GM12878 (cell line): ENCODE measurements around the gene AVEN. TPM values are rescaled to one million over a fixed set of nuclear protein-coding genes. Genes with fewer than 3 reads are reported as not detected.

Source experiments
- ATAC-seq: fragments of 200-7000 bp; cut with Tn5 transposase; 3 replicates; pipeline ENCODE4 v1.9.1; 2020; ENCODE audit warnings: mild to moderate bottlenecking, moderate library complexity
- BruUV-seq: library from RNA; stranded (reverse); fragments of 400-500 nt; replicated peaks from 2 replicates; lab custom pipeline; 2021; lab: Mats Ljungman, UMichigan
- CTCF ChIA-PET: fragments of 300-600 bp; sonication (Branson Sonifier 250); formaldehyde crosslinking; extraction: SDS; loops from one replicate; lab custom pipeline; 2021; ENCODE audit warnings: inconsistent platforms; lab: Yijun Ruan, JAX
- POLR2A ChIA-PET: fragments of 350-600 bp; formaldehyde crosslinking; extraction: SDS; loops from one replicate; lab custom pipeline; 2021; ENCODE audit warnings: inconsistent platforms; lab: Charles Lee
- RAD21 ChIA-PET: fragments of 300-600 bp; sonication (Branson Sonifier 250); formaldehyde crosslinking; loops from one replicate; lab custom pipeline; 2023; ENCODE audit warnings: antibody characterized with exemption; ENCODE audit not compliant: unreplicated experiment; lab: Charles Lee
- SMC1A ChIA-PET: fragments of 300-600 bp; sonication (Branson Sonifier 250); formaldehyde crosslinking; loops from one replicate; lab custom pipeline; 2023; ENCODE audit not compliant: unreplicated experiment, uncharacterized antibody; lab: Charles Lee
- DNase-seq: peaks from one replicate; pipeline ENCODE4 v3.0.0-alpha.2; 2011; ENCODE audit warnings: low read depth, low spot score
- FAIRE-seq: peaks from 3 replicates; lab custom pipeline; 2011; peaks lifted over from hg19 to GRCh38; lab: Jason Lieb, UNC
- H2AFZ ChIP-seq: 2 replicates; pipeline ENCODE4 v1.6.0; 2011; ENCODE audit warnings: low read depth, low read length, control low read depth; ENCODE audit not compliant: control insufficient read depth
- H3K27ac ChIP-seq: 2 replicates; pipeline ENCODE4 v1.5.1; 2011; ENCODE audit warnings: control low read depth; ENCODE audit not compliant: control insufficient read depth, insufficient read depth
- H3K27me3 ChIP-seq, 2 experiments: replicated peaks in 1 of 2; 2 replicates each; pipeline versions ENCODE4 v1.6.0 to v1.6.1; 2011; ENCODE audit warnings: low read length in 1 of 2; ENCODE audit not compliant: control insufficient read depth in 2 of 2, insufficient read depth in 2 of 2
- H3K36me3 ChIP-seq, 2 experiments: 2 replicates each; pipeline ENCODE4 v1.5.1; 2011; ENCODE audit warnings: low read length in 1 of 2; ENCODE audit not compliant: control insufficient read depth in 2 of 2, insufficient read depth in 2 of 2
- H3K4me1 ChIP-seq: 2 replicates; pipeline ENCODE4 v1.6.1; 2011; ENCODE audit warnings: mild to moderate bottlenecking, low read length, moderate library complexity, mixed read lengths; ENCODE audit not compliant: control insufficient read depth, insufficient read depth
- H3K4me2 ChIP-seq: 2 replicates; pipeline ENCODE4 v1.6.0; 2011; ENCODE audit warnings: control low read depth; ENCODE audit not compliant: control insufficient read depth, insufficient read depth
- H3K4me3 ChIP-seq: fragments of 200-600 bp; sonication (generic); 2 replicates; pipeline ENCODE4 v1.5.1; 2016
- H3K79me2 ChIP-seq: 2 replicates; pipeline ENCODE4 v1.6.0; 2011; ENCODE audit warnings: low read length; ENCODE audit not compliant: control insufficient read depth, insufficient read depth
- H3K9ac ChIP-seq: 2 replicates; pipeline ENCODE4 v1.8.0; 2011; ENCODE audit warnings: low read length, control low read depth, mixed read lengths; ENCODE audit not compliant: control insufficient read depth, insufficient read depth
- H3K9me3 ChIP-seq: replicated peaks from 3 replicates; pipeline ENCODE4 v1.5.1; 2011; ENCODE audit warnings: mild to moderate bottlenecking, low read length; ENCODE audit not compliant: control insufficient read depth, insufficient read depth
- H4K20me1 ChIP-seq: 2 replicates; pipeline ENCODE4 v1.6.0; 2011; ENCODE audit not compliant: control insufficient read depth, insufficient read depth
- BRCA1 ChIP-seq: IDR thresholded peaks from 2 replicates; pipeline ENCODE4 v1.6.1; 2011; ENCODE audit warnings: low read depth, low read length, improper control_type of control experiment
- CEBPB ChIP-seq, 2 experiments: fragments of 150-350 bp in 1 of 2; IDR thresholded peaks; 2 replicates each; pipeline ENCODE4 v1.6.1; 2012 to 2014; ENCODE audit warnings: low read depth in 2 of 2, low read length in 2 of 2, borderline replicate concordance in 1 of 2, inconsistent platforms in 1 of 2
- CEBPZ ChIP-seq: fragments of 150-350 bp; IDR thresholded peaks from 2 replicates; pipeline ENCODE4 v1.6.1; 2016; ENCODE audit warnings: low read depth, low read length
- EGR1 ChIP-seq, 2 experiments: IDR thresholded peaks; 1 replicate in 1 of 2; 2 replicates in 1 of 2; pipeline ENCODE4 v1.6.1; 2011 to 2012; ENCODE audit warnings: low read depth in 2 of 2, low read length in 2 of 2, borderline replicate concordance in 1 of 2, mild to moderate bottlenecking in 1 of 2, moderate library complexity in 1 of 2
- GABPA ChIP-seq: IDR thresholded peaks from 2 replicates; pipeline ENCODE4 v1.6.1; 2014; ENCODE audit warnings: antibody characterized with exemption, low read depth, mild to moderate bottlenecking, inconsistent platforms
- IRF3 ChIP-seq: fragments of 450-650 bp; IDR thresholded peaks from 2 replicates; pipeline ENCODE4 v1.6.1; 2014; ENCODE audit warnings: mild to moderate bottlenecking
- MTA2 ChIP-seq: fragments of 450-650 bp; IDR thresholded peaks from 2 replicates; pipeline ENCODE4 v1.6.1; 2016; ENCODE audit warnings: low read depth, mild to moderate bottlenecking, moderate library complexity
- POLR2A ChIP-seq: IDR thresholded peaks from 2 replicates; pipeline ENCODE4 v1.6.1; 2011; ENCODE audit warnings: low read depth, mild to moderate bottlenecking, low read length
- RELB ChIP-seq: fragments of 450-650 bp; IDR thresholded peaks from 2 replicates; pipeline ENCODE4 v1.6.1; 2017; ENCODE audit warnings: low read depth, mild to moderate bottlenecking, moderate library complexity
- SIN3A ChIP-seq: IDR thresholded peaks from 2 replicates; pipeline ENCODE4 v1.6.1; 2012; ENCODE audit warnings: low read depth, low read length, improper control_type of control experiment
- SREBF2 ChIP-seq: IDR thresholded peaks from 2 replicates; pipeline ENCODE4 v1.6.1; 2012; ENCODE audit warnings: mild to moderate bottlenecking, low read length
- TCF7 ChIP-seq: IDR thresholded peaks from 2 replicates; pipeline ENCODE4 v1.6.1; 2014; ENCODE audit warnings: antibody characterized with exemption, borderline replicate concordance
- ZNF687 ChIP-seq: fragments of 450-650 bp; IDR thresholded peaks from 2 replicates; pipeline ENCODE4 v1.6.1; 2017; ENCODE audit warnings: mild to moderate bottlenecking, moderate library complexity
- WGBS: methylation state at CpG from one replicate; pipeline ENCODE4 v1.1.6; 2016; ENCODE audit warnings: low lambda C conversion rate; ENCODE audit not compliant: insufficient replicate concordance, insufficient coverage; ENCODE audit errors: missing lambda C conversion rate; 5-methylcytosine and 5-hydroxymethylcytosine counted together
- in situ Hi-C: fragments of 300-500 bp; cut with MboI; formaldehyde crosslinking; loops from 9 replicates; pipeline ENCODE4 v1.14.3; 2018; ENCODE audit warnings: mixed read lengths
- intact Hi-C: fragments of 100-400 bp; cut with micrococcal nuclease; formaldehyde crosslinking; loops from one replicate; pipeline ENCODE4 v1.14.2; 2022; ENCODE audit not compliant: unreplicated experiment
- polyA plus RNA-seq, 11 experiments: library from polyadenylated mRNA; depleted of rRNA in 4 of 11; unstranded in 6 of 11; stranded (reverse) in 5 of 11; fragments of >200 nt; fragmentation: Nextera tagmentation in 4 of 11; fragmentation: Illumina TruSeq in 1 of 11; extraction: Ambion mirVana in 4 of 11; extraction: Trizol in 1 of 11; gene quantifications; 1 replicate in 1 of 11; 2 replicates in 10 of 11; pipeline versions ENCODE4 v1.2.1 to v1.2.3, GENCODE V29; 2011 to 2016; ENCODE audit warnings: inconsistent platforms in 2 of 11, missing spikeins in 2 of 11, low read depth in 1 of 11
- total RNA-seq, 4 experiments: library from RNA; depleted of rRNA in 3 of 4; stranded (reverse); fragments of >200 nt in 3 of 4; fragmentation: Illumina TruSeq in 1 of 4; extraction: Trizol in 1 of 4; gene quantifications; 2 replicates each; pipeline versions ENCODE4 v1.2.1 to v1.2.3, GENCODE V29; 2013 to 2021

AVEN gene
- total and polyA plus RNA-seq, 10 of the 15 experiments (the other 5 are each of a cell fraction or from before 2014, with no cell fraction given) = 1.4 to 15.1 (median 10.5) TPM

- H3K4me1 ChIP-seq = no peaks in the 10 kb centered on the region
- H3K9ac ChIP-seq = no peak overlapping the region
- no TSS peak for BruUV-seq
- intact Hi-C loops = no loop called here
- no peaks in the 10 kb centered on the region for H3K36me3 ChIP-seq
- no peak overlapping the region for H2AFZ ChIP-seq
- in situ Hi-C loops = no loop called here
- ChIA-PET SMC1A (interaction anchor here (0.6 kb wide), 1 partner anchor 623 kb away, joined by 3 read pairs; no protein-coding TSS in a partner anchor), CTCF (interaction anchor here (0.9 kb wide), 1 partner anchor 83 kb away, joined by 3 read pairs; no protein-coding TSS in a partner anchor), RAD21 (no interaction called here), POLR2A (no interaction called here)
- no peak overlapping the region for H3K4me2 ChIP-seq
- H4K20me1 ChIP-seq = no peaks in the 10 kb centered on the region
- H3K79me2 ChIP-seq = no peaks in the 10 kb centered on the region
- 35% methylated on average over 4 of the region's 4 CpGs for WGBS
- DNase-seq (no peak), ATAC-seq (no peak), FAIRE-seq (no peak)
- H3K4me3 ChIP-seq = no peak overlapping the region
- no peak overlapping the region for H3K27ac ChIP-seq
- no peaks in the 10 kb centered on the region; a peak in 2 of 4 replicates for H3K27me3 ChIP-seq
- no peaks in the 10 kb centered on the region for H3K9me3 ChIP-seq
- TF ChIP-seq ZNF687 = no peak
- no peak for TF ChIP-seq CEBPB (IDR thresholded peaks at IDR 0.05; ENCODE audit: borderline replicate concordance in 1 of 2, low read depth in 2 of 2, low read length in 2 of 2)
- TF ChIP-seq BRCA1 = no peak
- TF ChIP-seq SIN3A = no peak
- no peak for TF ChIP-seq CEBPZ
- no peak for TF ChIP-seq EGR1 (IDR thresholded peaks at IDR 0.05; ENCODE audit: borderline replicate concordance in 1 of 2, low read depth in 2 of 2, low read length in 2 of 2)
- no peak for TF ChIP-seq IRF3
- TF ChIP-seq SREBF2 = no peak
- TF ChIP-seq GABPA = no peak
- TF ChIP-seq RELB = no peak
- TF ChIP-seq MTA2 = no peak
- no peak for TF ChIP-seq TCF7
- TF ChIP-seq POLR2A = no peak
Observed at GRCh38 chr15:33822479-33822878, 216.5 kb downstream of the AVEN start.
